ENCODE results near the gene CWC27.

- no peak for TF ChIP-seq CTCF (IDR thresholded peaks at IDR 0.05)
- TF ChIP-seq EZH2phosphoT487 (IDR thresholded peaks at IDR 0.05): no peak
- no peak for TF ChIP-seq EZH2 (IDR thresholded peaks at IDR 0.05)
Observed at GRCh38 chr5:65030056-65030455, 261.3 kb downstream of the CWC27 start.
